ENCODE measurements around the gene GAB2. TPM values are rescaled to one million over a fixed set of nuclear protein-coding genes. Genes with fewer than 3 reads are reported as not detected.

Gene GAB2
- total RNA-seq, 1 experiment from 2014 or later: 10.0 TPM

DNA sequence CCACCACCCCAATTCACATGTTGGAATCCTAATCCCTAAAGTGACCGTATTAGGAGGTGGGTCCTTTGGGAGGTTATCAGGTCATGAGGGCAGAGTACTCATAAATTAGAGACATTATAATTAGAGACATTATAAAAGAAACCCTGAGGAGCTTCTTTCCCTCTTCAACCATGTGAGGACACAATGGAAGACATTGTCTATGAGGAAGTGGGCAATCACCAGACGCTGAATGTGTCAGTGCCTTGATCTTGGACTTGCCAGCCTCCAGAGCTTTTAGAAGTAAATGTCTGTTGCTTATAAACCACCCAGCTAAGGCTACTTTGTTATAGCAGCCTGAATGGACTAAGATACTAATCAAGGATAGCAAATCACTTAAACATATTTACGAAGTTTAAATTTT lies 14.8 kb downstream of the GAB2 start:
- H3K27ac ChIP-seq (ENCODE audit: low read length): no peak overlapping the region
- in situ Hi-C loops (cut with HindIII; ENCODE audit: low pct_unique_long_range_greater_than_20kb, low sequenced_read_pairs): no loop called here
- H3K36me3 ChIP-seq (ENCODE audit: control insufficient read depth, insufficient read depth, low read length): no peaks in the 10 kb centered on the region
- H3K9me3 ChIP-seq (ENCODE audit: control insufficient read depth, insufficient read depth, low read depth, low read length): no peaks in the 10 kb centered on the region
- TF ChIP-seq, protein P1, sequence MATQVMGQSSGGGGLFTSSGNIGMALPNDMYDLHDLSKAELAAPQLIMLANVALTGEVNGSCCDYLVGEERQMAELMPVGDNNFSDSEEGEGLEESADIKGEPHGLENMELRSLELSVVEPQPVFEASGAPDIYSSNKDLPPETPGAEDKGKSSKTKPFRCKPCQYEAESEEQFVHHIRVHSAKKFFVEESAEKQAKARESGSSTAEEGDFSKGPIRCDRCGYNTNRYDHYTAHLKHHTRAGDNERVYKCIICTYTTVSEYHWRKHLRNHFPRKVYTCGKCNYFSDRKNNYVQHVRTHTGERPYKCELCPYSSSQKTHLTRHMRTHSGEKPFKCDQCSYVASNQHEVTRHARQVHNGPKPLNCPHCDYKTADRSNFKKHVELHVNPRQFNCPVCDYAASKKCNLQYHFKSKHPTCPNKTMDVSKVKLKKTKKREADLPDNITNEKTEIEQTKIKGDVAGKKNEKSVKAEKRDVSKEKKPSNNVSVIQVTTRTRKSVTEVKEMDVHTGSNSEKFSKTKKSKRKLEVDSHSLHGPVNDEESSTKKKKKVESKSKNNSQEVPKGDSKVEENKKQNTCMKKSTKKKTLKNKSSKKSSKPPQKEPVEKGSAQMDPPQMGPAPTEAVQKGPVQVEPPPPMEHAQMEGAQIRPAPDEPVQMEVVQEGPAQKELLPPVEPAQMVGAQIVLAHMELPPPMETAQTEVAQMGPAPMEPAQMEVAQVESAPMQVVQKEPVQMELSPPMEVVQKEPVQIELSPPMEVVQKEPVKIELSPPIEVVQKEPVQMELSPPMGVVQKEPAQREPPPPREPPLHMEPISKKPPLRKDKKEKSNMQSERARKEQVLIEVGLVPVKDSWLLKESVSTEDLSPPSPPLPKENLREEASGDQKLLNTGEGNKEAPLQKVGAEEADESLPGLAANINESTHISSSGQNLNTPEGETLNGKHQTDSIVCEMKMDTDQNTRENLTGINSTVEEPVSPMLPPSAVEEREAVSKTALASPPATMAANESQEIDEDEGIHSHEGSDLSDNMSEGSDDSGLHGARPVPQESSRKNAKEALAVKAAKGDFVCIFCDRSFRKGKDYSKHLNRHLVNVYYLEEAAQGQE (IDR thresholded peaks at IDR 0.05; ENCODE audit: insufficient read depth in 1 of 2, low read depth in 2 of 2, low read length in 1 of 2): no peak
- TF ChIP-seq, protein P2, sequence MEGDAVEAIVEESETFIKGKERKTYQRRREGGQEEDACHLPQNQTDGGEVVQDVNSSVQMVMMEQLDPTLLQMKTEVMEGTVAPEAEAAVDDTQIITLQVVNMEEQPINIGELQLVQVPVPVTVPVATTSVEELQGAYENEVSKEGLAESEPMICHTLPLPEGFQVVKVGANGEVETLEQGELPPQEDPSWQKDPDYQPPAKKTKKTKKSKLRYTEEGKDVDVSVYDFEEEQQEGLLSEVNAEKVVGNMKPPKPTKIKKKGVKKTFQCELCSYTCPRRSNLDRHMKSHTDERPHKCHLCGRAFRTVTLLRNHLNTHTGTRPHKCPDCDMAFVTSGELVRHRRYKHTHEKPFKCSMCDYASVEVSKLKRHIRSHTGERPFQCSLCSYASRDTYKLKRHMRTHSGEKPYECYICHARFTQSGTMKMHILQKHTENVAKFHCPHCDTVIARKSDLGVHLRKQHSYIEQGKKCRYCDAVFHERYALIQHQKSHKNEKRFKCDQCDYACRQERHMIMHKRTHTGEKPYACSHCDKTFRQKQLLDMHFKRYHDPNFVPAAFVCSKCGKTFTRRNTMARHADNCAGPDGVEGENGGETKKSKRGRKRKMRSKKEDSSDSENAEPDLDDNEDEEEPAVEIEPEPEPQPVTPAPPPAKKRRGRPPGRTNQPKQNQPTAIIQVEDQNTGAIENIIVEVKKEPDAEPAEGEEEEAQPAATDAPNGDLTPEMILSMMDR (IDR thresholded peaks at IDR 0.05): no peak
- no peak for TF ChIP-seq SIN3A (IDR thresholded peaks at IDR 0.05; ENCODE audit: borderline replicate concordance, insufficient read depth, low read depth, low read length)
- TF ChIP-seq TCF7L2 (IDR thresholded peaks at IDR 0.05; ENCODE audit: low read depth, low read length): no peak
- TF ChIP-seq POLR2AphosphoS5 (IDR thresholded peaks at IDR 0.05; ENCODE audit: low read depth, low read length): no peak
- CTCF ChIA-PET: interaction anchor here (1.6 kb wide), 1 partner anchor 162 kb away, joined by 4 read pairs; no protein-coding TSS in a partner anchor
- ATAC-seq (no peak), DNase-seq (ENCODE audit: low read depth, low spot score) (no peak)
- H3K4me1 ChIP-seq (ENCODE audit: control insufficient read depth, insufficient read depth, low read length): no peaks in the 10 kb centered on the region
- POLR2A ChIA-PET: no interaction called here
- BruUV-seq (replicated peaks): no TSS peak
- intact Hi-C loops (cut with micrococcal nuclease; ENCODE audit: unreplicated experiment): no loop called here
- no peak overlapping the region for H3K4me3 ChIP-seq (ENCODE audit: low read depth in 2 of 2, low read length in 2 of 2)
- H3K27me3 ChIP-seq (ENCODE audit: control insufficient read depth, insufficient read depth, low read length): no peaks in the 10 kb centered on the region

DNA sequence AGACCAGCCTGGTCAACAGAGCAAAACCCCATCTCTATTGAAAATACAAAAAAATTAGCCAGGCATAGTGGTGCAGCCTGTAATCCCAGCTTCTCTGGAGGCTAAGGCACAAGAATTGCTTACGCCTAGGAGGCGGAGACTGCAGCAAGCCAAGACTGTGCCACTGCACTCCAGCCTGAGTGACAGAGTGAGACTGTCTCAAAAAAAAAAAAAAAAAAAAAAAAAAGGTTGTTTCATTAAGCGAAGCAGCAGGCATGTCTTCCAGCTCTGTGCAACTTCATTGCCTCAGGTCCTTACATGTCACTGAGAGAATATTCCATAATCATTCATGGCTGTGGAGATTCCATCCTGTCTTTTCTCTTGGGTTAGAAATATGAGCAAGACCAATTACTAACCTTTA lies 16.9 kb downstream of the GAB2 start:
- intact Hi-C loops (cut with micrococcal nuclease; ENCODE audit: unreplicated experiment): no loop called here
- CTCF ChIA-PET: interaction anchor here (0.6 kb wide), 2 partner anchors 10 to 163 kb away, joined by 8 to 12 read pairs; no protein-coding TSS in a partner anchor
- BruUV-seq (replicated peaks): no TSS peak

More for the DNA sequence above, 16.9 kb downstream of the GAB2 start:
- Histone ChIP-seq H3K9me3 (ENCODE audit: control insufficient read depth, insufficient read depth, low read depth, low read length) (no peaks in the 10 kb centered on the region), H3K27me3 (ENCODE audit: control insufficient read depth, insufficient read depth, low read length) (no peaks in the 10 kb centered on the region), H3K4me3 (ENCODE audit: low read depth in 2 of 2, low read length in 2 of 2) (no peak overlapping the region), H3K27ac (ENCODE audit: low read length) (no peak overlapping the region), H3K36me3 (ENCODE audit: control insufficient read depth, insufficient read depth, low read length) (no peaks in the 10 kb centered on the region), H3K4me1 (ENCODE audit: control insufficient read depth, insufficient read depth, low read length) (no peaks in the 10 kb centered on the region)
- ATAC-seq (no peak), DNase-seq (ENCODE audit: low read depth, low spot score) (no peak)
- POLR2A ChIA-PET: interaction anchor here (0.7 kb wide), 1 partner anchor 1961 kb away, joined by 10 read pairs; no protein-coding TSS in a partner anchor
- TF ChIP-seq, protein P1 (IDR thresholded peaks at IDR 0.05; ENCODE audit: insufficient read depth in 1 of 2, low read depth in 2 of 2, low read length in 1 of 2): no peak
- no peak for TF ChIP-seq POLR2AphosphoS5 (IDR thresholded peaks at IDR 0.05; ENCODE audit: low read depth, low read length)
- TF ChIP-seq TCF7L2 (IDR thresholded peaks at IDR 0.05; ENCODE audit: low read depth, low read length): no peak
- TF ChIP-seq, protein P2 (IDR thresholded peaks at IDR 0.05): no peak
- TF ChIP-seq SIN3A (IDR thresholded peaks at IDR 0.05; ENCODE audit: borderline replicate concordance, insufficient read depth, low read depth, low read length): no peak
- in situ Hi-C loops (cut with HindIII; ENCODE audit: low pct_unique_long_range_greater_than_20kb, low sequenced_read_pairs): no loop called here
